SK-N-SH treated with all-trans-retinoic acid at 6 μM for 48 hours (cell line): Measurements from ENCODE around the gene EDEM1.

ENCODE experiments used
- ATAC-seq: fragments of 200-7000 bp; cut with Tn5 transposase; 3 replicates; pipeline ENCODE4 v1.9.1; 2020; ENCODE audit warnings: mild to moderate bottlenecking, moderate library complexity
- ARNTL ChIP-seq: fragments of 450-650 bp; formaldehyde crosslinking; IDR thresholded peaks from 2 replicates; pipeline ENCODE4 v1.5.0; 2020; ENCODE audit warnings: low read depth, mild to moderate bottlenecking, moderate library complexity, borderline replicate concordance
- BACH2 ChIP-seq: fragments of 250-450 bp; sonication (Bioruptor Pico); IDR thresholded peaks from 2 replicates; pipeline ENCODE4 v1.9.0; 2021; ENCODE audit warnings: mild to moderate bottlenecking, borderline replicate concordance
- CREB5 ChIP-seq: fragments of 250-450 bp; sonication (Bioruptor Pico); IDR thresholded peaks from 2 replicates; pipeline ENCODE4 v1.5.1; 2020; ENCODE audit warnings: low read depth, mild to moderate bottlenecking, moderate library complexity
- CSDC2 ChIP-seq: fragments of 250-450 bp; sonication (Bioruptor Pico); IDR thresholded peaks from 2 replicates; pipeline ENCODE4 v1.5.0; 2020; ENCODE audit warnings: mild to moderate bottlenecking, moderate library complexity
- CSRNP3 ChIP-seq: fragments of 250-450 bp; sonication (Bioruptor Pico); IDR thresholded peaks from 2 replicates; pipeline ENCODE4 v1.5.1; 2021; ENCODE audit warnings: mild to moderate bottlenecking, moderate library complexity
- ESRRG ChIP-seq: fragments of 250-450 bp; sonication (Bioruptor Pico); IDR thresholded peaks from 2 replicates; pipeline ENCODE4 v1.6.1; 2021; ENCODE audit warnings: mild to moderate bottlenecking
- GLIS3 ChIP-seq: fragments of 250-450 bp; sonication (Bioruptor Pico); IDR thresholded peaks from 2 replicates; pipeline ENCODE4 v1.5.0; 2020; ENCODE audit warnings: mild to moderate bottlenecking, moderate library complexity
- ISL1 ChIP-seq: fragments of 250-450 bp; sonication (Bioruptor Pico); IDR thresholded peaks from 2 replicates; pipeline ENCODE4 v2.1.2; 2022; ENCODE audit warnings: mild to moderate bottlenecking, moderate library complexity
- OSR1 ChIP-seq: fragments of 250-450 bp; sonication (Bioruptor Pico); IDR thresholded peaks from 2 replicates; pipeline ENCODE4 v1.8.0; 2022; ENCODE audit warnings: moderate library complexity, mild to moderate bottlenecking, inconsistent platforms
- PATZ1 ChIP-seq: fragments of 250-450 bp; sonication (Bioruptor Pico); IDR thresholded peaks from 2 replicates; pipeline ENCODE4 v1.8.0; 2020; ENCODE audit warnings: mild to moderate bottlenecking, moderate library complexity, borderline replicate concordance
- POU6F1 ChIP-seq: fragments of 250-450 bp; sonication (Bioruptor Pico); IDR thresholded peaks from 2 replicates; pipeline ENCODE4 v1.8.0; 2021; ENCODE audit warnings: low read depth, mild to moderate bottlenecking, moderate library complexity, borderline replicate concordance
- PPARA ChIP-seq: fragments of 250-450 bp; sonication (Bioruptor Pico); IDR thresholded peaks from 2 replicates; pipeline ENCODE4 v1.5.0; 2020; ENCODE audit warnings: mild to moderate bottlenecking, borderline replicate concordance
- RARB ChIP-seq: fragments of 250-450 bp; sonication (Bioruptor Pico); IDR thresholded peaks from 2 replicates; pipeline ENCODE4 v1.8.0; 2021; ENCODE audit warnings: mild to moderate bottlenecking, moderate library complexity
- SNAI2 ChIP-seq: fragments of 250-450 bp; sonication (Bioruptor Pico); IDR thresholded peaks from 2 replicates; pipeline ENCODE4 v1.5.0; 2020; ENCODE audit warnings: mild to moderate bottlenecking, moderate library complexity
- TCF4 ChIP-seq: fragments of 250-450 bp; sonication (Bioruptor Pico); IDR thresholded peaks from 2 replicates; pipeline ENCODE4 v1.8.0; 2021; ENCODE audit warnings: mild to moderate bottlenecking, moderate library complexity, borderline replicate concordance
- TOX ChIP-seq: fragments of 250-450 bp; sonication (Bioruptor Pico); IDR thresholded peaks from 2 replicates; pipeline ENCODE4 v1.8.0; 2021; ENCODE audit warnings: mild to moderate bottlenecking, moderate library complexity, borderline replicate concordance
- TSHZ2 ChIP-seq: fragments of 250-450 bp; sonication (Bioruptor Pico); IDR thresholded peaks from 2 replicates; pipeline ENCODE4 v1.5.0; 2020; ENCODE audit warnings: mild to moderate bottlenecking, moderate library complexity
- ZC3H10 ChIP-seq: fragments of 250-450 bp; sonication (Bioruptor Pico); IDR thresholded peaks from 2 replicates; pipeline ENCODE4 v1.5.1; 2021; ENCODE audit warnings: mild to moderate bottlenecking, moderate library complexity
- ZFP3 ChIP-seq: fragments of 250-450 bp; sonication (Bioruptor Pico); IDR thresholded peaks from 2 replicates; pipeline ENCODE4 v1.5.0; 2020; ENCODE audit warnings: mild to moderate bottlenecking, moderate library complexity
- ZFP30 ChIP-seq: fragments of 450-650 bp; formaldehyde crosslinking; IDR thresholded peaks from 2 replicates; pipeline ENCODE4 v1.5.0; 2022; ENCODE audit warnings: mild to moderate bottlenecking, moderate library complexity
- ZNF565 ChIP-seq: fragments of 450-650 bp; formaldehyde crosslinking; conservative IDR thresholded peaks from 2 replicates; pipeline ENCODE4 v1.5.0; 2020; ENCODE audit warnings: low read depth, mild to moderate bottlenecking, moderate library complexity
- ZNF70 ChIP-seq: fragments of 450-650 bp; formaldehyde crosslinking; IDR thresholded peaks from 2 replicates; pipeline ENCODE4 v1.5.0; 2020; ENCODE audit warnings: mild to moderate bottlenecking, moderate library complexity
- ZNF8 ChIP-seq: fragments of 450-650 bp; formaldehyde crosslinking; IDR thresholded peaks from 2 replicates; pipeline ENCODE4 v1.5.0; 2020; ENCODE audit warnings: mild to moderate bottlenecking, moderate library complexity

Gene EDEM1

GRCh38 chr3:5231487-5231886 lies 44.0 kb downstream of the EDEM1 start:
- TF ChIP-seq TOX (no peak), RARB (CRISPR knock-in tag) (no peak), ISL1 (no peak), ZNF8 (CRISPR knock-in tag) (no peak), POU6F1 (CRISPR knock-in tag) (no peak), ZNF70 (CRISPR knock-in tag) (no peak), ESRRG (no peak), ZC3H10 (no peak), TSHZ2 (CRISPR knock-in tag) (no peak), OSR1 (no peak), ZNF565 (CRISPR knock-in tag) (no peak)
- no peak for ATAC-seq

- TF ChIP-seq OSR1 (no peak), CSRNP3 (CRISPR knock-in tag) (no peak), TCF4 (no peak), PPARA (CRISPR knock-in tag) (no peak), SNAI2 (CRISPR knock-in tag) (no peak), ZFP30 (CRISPR knock-in tag) (no peak), CSDC2 (CRISPR knock-in tag) (no peak), ZNF565 (CRISPR knock-in tag) (no peak), ARNTL (no peak), BACH2 (CRISPR knock-in tag) (no peak), ZNF70 (CRISPR knock-in tag) (no peak), ZFP3 (CRISPR knock-in tag) (no peak), TSHZ2 (CRISPR knock-in tag) (no peak), ISL1 (no peak), RARB (CRISPR knock-in tag) (no peak), PATZ1 (no peak), ZNF8 (CRISPR knock-in tag) (no peak), GLIS3 (CRISPR knock-in tag) (no peak), TOX (no peak), CREB5 (no peak)
- no peak for ATAC-seq
Measured at GRCh38 chr3:5232570-5232969, 45.1 kb downstream of the EDEM1 start.
